HG02678 (cell line): ENCODE measurements around the gene LIFR.
"Not testable (repeated sequence)": the region's sequence is repeated elsewhere in the genome, so short reads cannot be mapped to it uniquely, and the experiment has no call there.

Experiments
- ATAC-seq: cut with Tn5 transposase; IDR thresholded peaks from one replicate; pipeline ENCODE4 v1.9.1; 2021; ENCODE audit warnings: mild to moderate bottlenecking, moderate library complexity; ENCODE audit not compliant: unreplicated experiment

LIFR gene

GRCh38 chr5:38582293-38582974 lies 26.0 kb upstream of the LIFR start:
- no peak for ATAC-seq

DNA sequence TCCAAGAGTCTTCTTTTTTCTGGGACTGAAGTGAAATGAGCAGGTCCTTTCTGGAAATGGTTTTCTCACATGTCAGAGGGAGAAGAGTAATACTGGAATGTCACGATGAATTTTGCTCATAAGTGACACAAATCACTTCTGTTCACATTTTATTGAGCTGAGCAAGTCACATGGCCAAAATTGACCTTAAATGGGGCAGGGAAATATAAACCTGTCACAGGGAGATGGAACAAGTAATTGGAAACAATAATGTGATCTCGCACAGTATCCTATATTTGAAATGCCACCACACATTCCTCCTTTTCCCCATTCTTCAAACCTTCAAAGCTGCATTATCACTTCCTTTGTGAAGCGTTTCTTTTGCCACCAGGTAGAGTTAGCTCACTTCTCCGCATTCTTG lies 25.2 kb upstream of the LIFR start:
- ATAC-seq, result no peak

DNA sequence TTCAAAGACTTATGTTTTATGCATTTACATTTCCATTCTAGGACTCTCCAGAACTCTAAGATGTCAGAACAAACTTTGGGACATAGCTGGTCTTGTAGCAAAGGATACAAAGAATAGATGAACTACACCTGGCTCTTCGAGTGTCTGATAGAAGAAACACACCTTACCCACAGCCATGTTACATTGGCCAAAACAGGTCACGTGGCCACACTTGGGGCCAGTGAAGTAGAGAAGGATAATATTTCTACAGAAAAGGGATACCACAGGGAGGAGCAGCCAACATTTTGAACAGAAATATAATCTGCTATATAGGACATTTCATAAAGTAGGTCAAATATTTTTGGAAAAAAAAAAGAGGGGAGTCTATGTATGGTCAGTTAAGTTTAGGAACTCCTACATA lies 22.7 kb upstream of the LIFR start:
- ATAC-seq, result no peak

DNA sequence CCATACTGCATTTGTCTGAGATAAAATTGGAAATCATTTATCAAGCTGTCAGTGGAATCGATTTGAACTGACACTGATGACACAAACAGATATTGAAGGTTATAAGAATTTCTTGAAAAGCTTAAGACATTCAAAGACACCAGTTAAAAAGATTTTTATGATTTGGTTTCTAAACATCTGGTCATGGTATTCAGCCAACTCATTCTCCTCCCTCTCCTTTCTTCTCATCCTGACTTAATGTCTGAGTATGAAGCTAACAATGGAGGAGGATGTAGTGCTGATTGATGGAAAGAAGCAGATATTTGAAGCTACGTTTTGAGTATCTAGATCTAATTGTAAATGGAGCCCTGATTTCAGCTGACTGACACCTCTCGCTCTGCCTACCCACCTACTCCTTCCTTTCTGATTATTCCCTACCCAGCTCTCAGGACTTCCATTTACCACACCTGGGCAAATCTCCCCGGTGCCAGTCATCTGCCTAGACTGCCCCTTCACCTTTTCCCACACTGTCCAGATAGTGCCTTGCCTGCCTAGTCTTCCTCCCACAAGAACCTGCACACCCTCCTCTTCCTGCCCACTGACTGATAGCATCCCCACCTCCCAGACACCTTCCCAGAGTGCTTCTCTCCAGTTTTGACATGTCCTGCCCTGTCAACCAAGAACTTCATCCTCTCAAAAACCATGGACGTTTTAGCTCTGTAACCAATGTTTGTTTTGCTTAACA lies 20.7 kb upstream of the LIFR start:
- no peak for ATAC-seq

- ATAC-seq, result no peak
Measured at GRCh38 chr5:38576442-38576841, 20.0 kb upstream of the LIFR start.

GRCh38 chr5:38575476-38575875 lies 19.0 kb upstream of the LIFR start:
- no peak for ATAC-seq

- ATAC-seq, result no peak
Measured at GRCh38 chr5:38574009-38574408, 17.6 kb upstream of the LIFR start.

DNA sequence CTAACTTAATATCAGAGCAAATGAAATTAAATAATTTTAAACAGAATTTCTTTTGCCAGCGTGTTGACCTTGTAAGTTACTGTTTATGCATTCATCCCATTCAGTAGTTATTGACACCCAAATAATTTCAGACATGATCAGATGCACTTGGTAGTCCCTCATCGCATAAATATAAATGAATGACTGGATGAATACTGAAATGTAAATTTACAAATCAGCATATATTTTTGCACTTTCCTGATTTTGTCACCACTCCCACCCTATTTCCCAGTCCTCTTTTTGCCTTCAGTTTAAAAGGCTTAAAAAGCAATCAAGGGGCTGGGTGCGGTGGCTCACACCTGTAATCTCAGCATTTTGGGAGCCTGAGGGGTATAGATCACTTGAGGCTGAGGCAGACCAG lies 17.1 kb upstream of the LIFR start:
- ATAC-seq, result no peak

DNA sequence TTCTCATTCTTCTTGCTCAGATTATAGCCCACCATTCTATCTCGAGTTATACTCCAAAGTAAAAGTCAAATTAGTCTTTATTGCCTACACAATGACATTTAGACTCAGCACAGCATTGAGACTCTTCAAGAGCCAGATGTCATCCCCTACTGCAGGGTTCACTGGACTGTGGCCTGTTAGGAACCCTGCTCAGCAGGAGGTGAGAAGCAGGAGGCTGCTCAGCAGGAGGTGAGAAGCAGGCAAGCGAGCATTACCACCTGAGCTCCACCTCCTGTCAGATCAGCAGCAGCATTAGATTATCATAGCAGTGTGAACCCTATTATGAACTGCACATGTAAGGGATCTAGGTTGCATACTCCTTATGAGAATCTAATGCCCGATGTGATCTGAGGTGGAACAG lies 12.7 kb upstream of the LIFR start:
- no peak for ATAC-seq

GRCh38 chr5:38567306-38567705 lies 10.9 kb upstream of the LIFR start:
- not testable (repeated sequence) for ATAC-seq

DNA sequence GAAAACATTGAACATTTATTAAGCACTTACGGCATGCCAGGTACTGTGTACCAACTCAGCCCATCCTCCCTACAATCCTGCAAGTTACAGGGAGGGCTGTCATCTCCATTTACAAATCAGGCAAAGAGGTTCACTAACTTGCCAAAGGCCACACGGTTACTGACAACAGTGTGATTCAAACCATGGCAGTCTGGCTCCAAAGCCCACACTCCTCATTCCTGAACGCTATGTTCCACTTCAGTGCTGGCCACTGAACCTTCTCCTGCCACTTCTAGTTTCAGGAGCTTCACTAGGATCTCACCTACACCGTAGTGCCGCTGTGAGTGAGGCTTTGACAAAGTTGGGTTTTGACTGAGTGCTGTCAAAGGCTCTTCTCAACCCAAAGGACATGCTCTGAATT lies 7.2 kb upstream of the LIFR start:
- no peak for ATAC-seq

GRCh38 chr5:38562444-38563210 lies 6.2 kb upstream of the LIFR start:
- no peak for ATAC-seq

- no peak for ATAC-seq
Measured at GRCh38 chr5:38559428-38559827, 3.0 kb upstream of the LIFR start.

- ATAC-seq, result no peak
Measured at GRCh38 chr5:38557792-38558191, 1.3 kb upstream of the LIFR start.

DNA sequence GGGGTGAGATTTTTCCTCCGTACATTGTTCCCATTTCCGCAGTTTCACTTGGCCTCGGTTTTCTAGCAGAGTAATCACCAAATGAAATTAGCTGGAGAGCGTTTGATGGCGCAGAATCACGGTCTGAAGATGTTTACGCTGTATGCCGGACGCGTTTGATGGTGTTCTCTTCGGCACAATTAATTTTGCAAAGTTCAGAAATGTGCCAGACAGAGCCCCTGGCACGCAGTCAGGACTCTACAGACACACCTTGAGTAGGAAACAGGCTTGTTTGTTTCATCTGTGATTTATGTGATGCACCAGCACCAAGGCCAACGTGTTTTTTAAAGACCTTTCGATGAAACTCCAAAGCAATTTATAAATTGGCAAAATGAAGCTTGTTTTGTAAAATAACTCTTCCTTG lies 863 bp upstream of the LIFR start:
- no peak for ATAC-seq

DNA sequence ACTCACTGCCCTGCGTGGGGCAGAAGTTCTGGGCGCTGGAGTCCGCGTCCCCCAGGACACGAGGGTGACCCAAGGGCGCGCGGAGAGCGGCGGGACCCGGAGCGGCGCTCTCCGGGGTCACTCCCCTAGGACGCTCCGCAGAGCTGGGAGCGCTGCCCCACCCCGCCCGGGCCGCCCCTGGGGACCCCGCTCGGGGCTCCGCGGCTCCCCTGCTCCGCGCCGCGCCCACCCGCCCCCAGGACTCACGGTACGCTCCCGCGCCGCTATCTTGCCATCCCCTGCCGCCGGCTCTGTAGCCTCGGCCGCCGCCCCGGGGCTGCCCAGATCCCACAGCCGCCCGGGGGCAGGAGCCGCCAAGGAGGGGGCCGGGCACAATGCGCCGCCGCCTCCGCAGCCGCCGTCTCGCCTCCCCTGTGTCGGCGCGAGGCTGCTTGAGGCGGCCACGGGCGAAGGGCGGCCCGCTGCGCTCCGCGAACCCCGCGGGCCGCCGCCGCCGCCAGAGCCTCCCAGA lies 303 bp downstream of the LIFR start:
- peak; percentile 10 for ATAC-seq

DNA sequence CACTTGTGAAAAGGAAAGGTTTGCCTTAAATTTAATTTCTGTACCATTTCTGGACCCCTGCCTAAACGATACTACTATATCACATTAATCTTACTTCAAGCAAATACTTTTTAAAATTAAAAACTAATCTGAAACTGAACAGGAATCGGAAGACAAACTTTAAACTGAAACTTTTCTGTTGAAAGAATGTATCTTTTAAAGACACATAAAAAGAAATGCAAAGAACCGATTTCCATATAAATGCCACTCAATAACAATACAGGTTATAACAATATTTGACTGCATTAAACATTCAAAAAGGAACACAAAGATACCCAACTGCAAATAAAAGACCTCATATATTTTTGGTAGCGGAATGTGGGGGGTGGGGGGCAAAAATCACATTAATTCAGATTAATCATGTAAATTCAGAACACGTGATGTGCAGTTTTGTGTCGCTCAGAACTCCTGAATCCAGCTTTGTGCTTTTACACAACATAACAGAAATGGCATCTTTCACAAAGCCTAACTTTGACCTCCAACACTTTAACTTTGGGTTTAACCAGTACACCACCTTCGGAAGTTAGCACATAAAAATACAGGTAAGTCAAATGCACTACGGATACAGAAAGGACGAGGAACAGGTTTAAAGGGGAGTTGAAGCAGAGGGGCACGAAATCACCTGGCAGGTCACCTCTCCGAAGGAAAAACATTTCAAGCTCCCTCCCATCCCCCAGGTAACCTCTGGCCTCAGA lies 925 bp downstream of the LIFR start:
- ATAC-seq, result no peak

DNA sequence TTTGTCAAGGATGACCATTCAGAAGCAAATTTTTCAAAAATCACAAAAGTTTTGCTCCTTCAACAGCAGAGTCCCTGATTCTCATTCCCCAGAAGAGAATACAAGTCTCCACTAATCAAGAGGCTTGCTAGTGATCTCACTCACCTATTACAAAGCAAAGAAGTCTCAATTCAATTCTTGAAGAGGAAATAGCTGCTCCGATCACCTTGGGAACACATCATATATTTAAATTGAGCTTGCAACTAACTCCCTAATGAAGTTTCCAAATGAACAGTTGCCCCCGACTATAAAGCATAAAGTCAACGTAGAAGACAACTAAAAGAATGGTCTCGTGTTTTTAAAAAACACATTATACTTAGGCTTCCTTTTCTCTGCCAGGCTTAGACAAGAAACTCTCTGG lies 1.6 kb downstream of the LIFR start:
- no peak for ATAC-seq

- no peak for ATAC-seq
Measured at GRCh38 chr5:38554403-38554802, 2.0 kb downstream of the LIFR start.

- no peak for ATAC-seq
Measured at GRCh38 chr5:38553001-38553521, 3.4 kb downstream of the LIFR start.
